GM12878 (cell line): ENCODE results near the gene MAPKAP1. TPM values are rescaled to one million over a fixed set of nuclear protein-coding genes. Genes with fewer than 3 reads are reported as not detected.

ENCODE experiments used
- BMI1 ChIP-seq: fragments of 450-650 bp; IDR thresholded peaks from 2 replicates; pipeline ENCODE4 v1.6.1; 2016; ENCODE audit warnings: mild to moderate bottlenecking, moderate library complexity, borderline replicate concordance
- BRCA1 ChIP-seq: IDR thresholded peaks from 2 replicates; pipeline ENCODE4 v1.6.1; 2011; ENCODE audit warnings: low read depth, low read length, improper control_type of control experiment
- CBX3 ChIP-seq: fragments of 200-600 bp; sonication (generic); IDR thresholded peaks from 2 replicates; pipeline ENCODE4 v1.6.1; 2016; ENCODE audit warnings: low read depth, borderline replicate concordance
- CHD2 ChIP-seq: IDR thresholded peaks from 2 replicates; pipeline ENCODE4 v1.6.1; 2011; ENCODE audit warnings: low read depth, low read length, improper control_type of control experiment, borderline replicate concordance
- CHD4 ChIP-seq: fragments of 200-600 bp; sonication (generic); IDR thresholded peaks from 2 replicates; pipeline ENCODE4 v1.6.1; 2016; ENCODE audit warnings: mild to moderate bottlenecking
- ESRRA ChIP-seq: IDR thresholded peaks from 2 replicates; pipeline ENCODE4 v1.6.1; 2012; ENCODE audit warnings: mild to moderate bottlenecking, low read length, improper control_type of control experiment
- HSF1 ChIP-seq: fragments of 150-350 bp; IDR thresholded peaks from 2 replicates; pipeline ENCODE4 v1.6.1; 2014; ENCODE audit warnings: mild to moderate bottlenecking, low read depth, low read length
- IRF4 ChIP-seq: IDR thresholded peaks from 2 replicates; pipeline ENCODE4 v1.6.1; 2011; ENCODE audit warnings: low read depth, low read length
- JUNB ChIP-seq: IDR thresholded peaks from 2 replicates; pipeline ENCODE4 v1.6.1; 2016; ENCODE audit warnings: antibody characterized with exemption, mild to moderate bottlenecking
- JUND ChIP-seq: IDR thresholded peaks from 2 replicates; pipeline ENCODE4 v1.6.1; 2012; ENCODE audit warnings: low read depth, mild to moderate bottlenecking, low read length, improper control_type of control experiment, moderate library complexity
- KAT2A ChIP-seq: conservative IDR thresholded peaks from 2 replicates; pipeline ENCODE4 v1.6.1; 2011; ENCODE audit warnings: low read depth, low read length; ENCODE audit not compliant: control insufficient read depth
- LARP7 ChIP-seq: fragments of 450-650 bp; IDR thresholded peaks from 2 replicates; pipeline ENCODE4 v1.6.1; 2017; ENCODE audit warnings: mild to moderate bottlenecking
- MEF2B ChIP-seq: fragments of 450-650 bp; IDR thresholded peaks from 2 replicates; pipeline ENCODE4 v1.6.1; 2018; ENCODE audit warnings: mild to moderate bottlenecking, moderate library complexity; ENCODE audit not compliant: partially characterized antibody, poor library complexity, severe bottlenecking
- MLLT1 ChIP-seq: fragments of 450-650 bp; IDR thresholded peaks from 2 replicates; pipeline ENCODE4 v1.6.1; 2016; ENCODE audit warnings: mild to moderate bottlenecking
- MYB ChIP-seq: fragments of 150-350 bp; IDR thresholded peaks from 2 replicates; pipeline ENCODE4 v1.6.1; 2014; ENCODE audit warnings: mild to moderate bottlenecking, low read depth, low read length, borderline replicate concordance
- NBN ChIP-seq: fragments of 450-650 bp; IDR thresholded peaks from 2 replicates; pipeline ENCODE4 v1.6.1; 2016
- PRDM15 ChIP-seq: fragments of 450-650 bp; formaldehyde crosslinking; IDR thresholded peaks from 2 replicates; pipeline ENCODE4 v1.4.0; 2020; ENCODE audit warnings: mild to moderate bottlenecking, moderate library complexity
- RAD51 ChIP-seq: fragments of 450-650 bp; IDR thresholded peaks from 2 replicates; pipeline ENCODE4 v1.6.1; 2016; ENCODE audit warnings: moderate library complexity, mild to moderate bottlenecking, inconsistent platforms
- SUPT20H ChIP-seq: IDR thresholded peaks from 2 replicates; pipeline ENCODE4 v1.6.1; 2011; ENCODE audit warnings: low read depth, mild to moderate bottlenecking, low read length, moderate library complexity, borderline replicate concordance; ENCODE audit not compliant: control insufficient read depth
- ZBED1 ChIP-seq: IDR thresholded peaks from 2 replicates; pipeline ENCODE4 v1.6.1; 2016; ENCODE audit warnings: borderline replicate concordance
- ZBTB11 ChIP-seq: fragments of 450-650 bp; formaldehyde crosslinking; IDR thresholded peaks from 2 replicates; pipeline ENCODE4 v1.5.0; 2022; ENCODE audit warnings: mild to moderate bottlenecking, missing genetic modification characterization
- polyA plus RNA-seq, 11 experiments: library from polyadenylated mRNA; depleted of rRNA in 4 of 11; unstranded in 6 of 11; stranded (reverse) in 5 of 11; fragments of >200 nt; fragmentation: Nextera tagmentation in 4 of 11; fragmentation: Illumina TruSeq in 1 of 11; extraction: Ambion mirVana in 4 of 11; extraction: Trizol in 1 of 11; gene quantifications; 1 replicate in 1 of 11; 2 replicates in 10 of 11; pipeline versions ENCODE4 v1.2.1 to v1.2.3, GENCODE V29; 2011 to 2016; ENCODE audit warnings: inconsistent platforms in 2 of 11, missing spikeins in 2 of 11, low read depth in 1 of 11
- total RNA-seq, 4 experiments: library from RNA; depleted of rRNA in 3 of 4; stranded (reverse); fragments of >200 nt in 3 of 4; fragmentation: Illumina TruSeq in 1 of 4; extraction: Trizol in 1 of 4; gene quantifications; 2 replicates each; pipeline versions ENCODE4 v1.2.1 to v1.2.3, GENCODE V29; 2013 to 2021

Gene MAPKAP1
- total and polyA plus RNA-seq, 10 of the 15 experiments (the other 5 are each of a cell fraction or from before 2014, with no cell fraction given), result 5.1 to 188 (median 105) TPM

- TF ChIP-seq CBX3, result no peak
- TF ChIP-seq BMI1, result no peak
- TF ChIP-seq ZBTB11 (CRISPR knock-in tag), result no peak
- TF ChIP-seq JUNB, result peak; percentile 97
- TF ChIP-seq KAT2A, result no peak
- no peak for TF ChIP-seq MYB
- no peak for TF ChIP-seq PRDM15
- no peak for TF ChIP-seq JUND
- TF ChIP-seq BRCA1, result no peak
- no peak for TF ChIP-seq CHD2
- no peak for TF ChIP-seq LARP7
- peak; percentile 61; the same call in 1 of the 2 replicates for TF ChIP-seq ZBED1
- peak; percentile 80 for TF ChIP-seq MEF2B
- no peak for TF ChIP-seq SUPT20H
- TF ChIP-seq MLLT1, result no peak
- no peak for TF ChIP-seq RAD51
- no peak for TF ChIP-seq NBN
- no peak for TF ChIP-seq HSF1
- TF ChIP-seq CHD4, result no peak
- TF ChIP-seq IRF4, result peak; percentile 51; the same call in 1 of the 2 replicates
- TF ChIP-seq ESRRA, result no peak
These were observed 47.1 kb downstream of the MAPKAP1 start (continued) for GRCh38 chr9:125659954-125660353.
